ENCODE data around the gene LENG9. TPM values are rescaled to one million over a fixed set of nuclear protein-coding genes. Genes with fewer than 3 reads are reported as not detected.
"Not testable (repeated sequence)": the region's sequence is repeated elsewhere in the genome, so short reads cannot be mapped to it uniquely, and the experiment has no call there.

LENG9 gene
- total RNA-seq, 1 experiment from 2014 or later = 14.7 TPM

- CTCF ChIA-PET = interaction anchor here (0.6 to 1.8 kb wide), 6 partner anchors 15 to 57 kb away, joined by 3 to 14 read pairs (median 6); partner anchors contain the start of gene LENG9
- no peaks in the 10 kb centered on the region for H3K27me3 Mint-ChIP-seq (ENCODE audit: unreplicated experiment)
- no peak for TF ChIP-seq CTCF (IDR thresholded peaks at IDR 0.05; ENCODE audit: unreplicated experiment)
- H3K36me3 Mint-ChIP-seq (ENCODE audit: insufficient read depth, unreplicated experiment) = peaks cover 87% of the 10 kb centered on the region
- H3K27ac Mint-ChIP-seq (ENCODE audit: unreplicated experiment) = peak overlapping the region; percentile 92
- intact Hi-C loops (cut with micrococcal nuclease; ENCODE audit: unreplicated experiment) = loop anchor here (2.0 kb wide), 2 partner anchors 15 to 17 kb away; partner anchors contain the start of gene LENG9
- peaks cover under 1% of the 10 kb centered on the region for H3K9me3 Mint-ChIP-seq (ENCODE audit: low read depth, unreplicated experiment)
- BruUV-seq (replicated peaks) = no TSS peak
- peak overlapping the region; percentile 81 for H3K4me3 Mint-ChIP-seq (ENCODE audit: low read depth, unreplicated experiment)
- peaks cover 24% of the 10 kb centered on the region for H3K4me1 Mint-ChIP-seq (ENCODE audit: low read depth, unreplicated experiment)
- peak; percentile 69 for DNase-seq
Measured at GRCh38 chr19:54448040-54448773, 15.4 kb downstream of the LENG9 start.

- H3K27ac Mint-ChIP-seq (ENCODE audit: unreplicated experiment); H3K4me3 Mint-ChIP-seq (ENCODE audit: low read depth, unreplicated experiment); H3K27me3 Mint-ChIP-seq (ENCODE audit: unreplicated experiment); H3K9me3 Mint-ChIP-seq (ENCODE audit: low read depth, unreplicated experiment); intact Hi-C loops (cut with micrococcal nuclease; ENCODE audit: unreplicated experiment); BruUV-seq (replicated peaks); DNase-seq; CTCF ChIA-PET: not testable (repeated sequence)
- H3K4me1 Mint-ChIP-seq (ENCODE audit: low read depth, unreplicated experiment) = peaks cover 23% of the 10 kb centered on the region
- peaks cover 86% of the 10 kb centered on the region for H3K36me3 Mint-ChIP-seq (ENCODE audit: insufficient read depth, unreplicated experiment)
Measured at GRCh38 chr19:54446349-54446748, 17.2 kb downstream of the LENG9 start.

- no peak for DNase-seq
- Mint-ChIP-seq H3K27me3 (ENCODE audit: unreplicated experiment) (no peaks in the 10 kb centered on the region), H3K36me3 (ENCODE audit: insufficient read depth, unreplicated experiment) (peaks cover 78% of the 10 kb centered on the region), H3K9me3 (ENCODE audit: low read depth, unreplicated experiment) (peaks cover 2% of the 10 kb centered on the region), H3K4me1 (ENCODE audit: low read depth, unreplicated experiment) (peaks cover 8% of the 10 kb centered on the region), H3K4me3 (ENCODE audit: low read depth, unreplicated experiment) (no peak overlapping the region), H3K27ac (ENCODE audit: unreplicated experiment) (no peak overlapping the region)
- intact Hi-C loops (cut with micrococcal nuclease; ENCODE audit: unreplicated experiment) = no loop called here
- CTCF ChIA-PET = interaction anchor here (0.6 kb wide), 1 partner anchor 12 kb away, joined by 3 read pairs; no protein-coding TSS in a partner anchor
- no peak for TF ChIP-seq CTCF (IDR thresholded peaks at IDR 0.05; ENCODE audit: unreplicated experiment)
- no TSS peak for BruUV-seq (replicated peaks)
Measured at GRCh38 chr19:54444737-54445136, 18.8 kb downstream of the LENG9 start.

GRCh38 chr19:54440641-54441040 lies 22.9 kb downstream of the LENG9 start:
- H3K9me3 Mint-ChIP-seq (ENCODE audit: low read depth, unreplicated experiment) = peaks cover 2% of the 10 kb centered on the region
- peaks cover 15% of the 10 kb centered on the region for H3K4me1 Mint-ChIP-seq (ENCODE audit: low read depth, unreplicated experiment)
- TF ChIP-seq CTCF (IDR thresholded peaks at IDR 0.05; ENCODE audit: unreplicated experiment) = no peak
- no peak for DNase-seq
- no peak overlapping the region for H3K27ac Mint-ChIP-seq (ENCODE audit: unreplicated experiment)
- H3K4me3 Mint-ChIP-seq (ENCODE audit: low read depth, unreplicated experiment) = no peak overlapping the region
- H3K27me3 Mint-ChIP-seq (ENCODE audit: unreplicated experiment) = no peaks in the 10 kb centered on the region
- CTCF ChIA-PET = interaction anchor here (1.1 to 2.9 kb wide), 3 partner anchors 10 to 49 kb away, joined by 3 to 18 read pairs (median 10); no protein-coding TSS in a partner anchor
- intact Hi-C loops (cut with micrococcal nuclease; ENCODE audit: unreplicated experiment) = no loop called here
- H3K36me3 Mint-ChIP-seq (ENCODE audit: insufficient read depth, unreplicated experiment) = peaks cover 64% of the 10 kb centered on the region
- no TSS peak for BruUV-seq (replicated peaks)

All from Calu3 (cell line).